Adipocyte (in vitro differentiated cells): ENCODE measurements around the gene DUSP3.

ENCODE experiments used
- DNase-seq: peaks from one replicate; pipeline ENCODE4 v3.0.0-alpha.2; 2015; ENCODE audit warnings: low read depth
- H3K27me3 ChIP-seq: replicated peaks from 2 replicates; pipeline ENCODE4 v1.7.0; 2013; ENCODE audit warnings: mild to moderate bottlenecking, low read length, moderate library complexity; ENCODE audit not compliant: control insufficient read depth, insufficient read depth
- H3K36me3 ChIP-seq: 2 replicates; pipeline ENCODE4 v1.7.0; 2013; ENCODE audit warnings: low read length, mild to moderate bottlenecking, moderate library complexity; ENCODE audit not compliant: control insufficient read depth, insufficient read depth, severe bottlenecking
- H3K4me1 ChIP-seq: 2 replicates; pipeline ENCODE4 v1.7.0; 2013; ENCODE audit warnings: mild to moderate bottlenecking, low read length, moderate library complexity; ENCODE audit not compliant: control insufficient read depth, insufficient read depth
- H3K4me3 ChIP-seq: 2 replicates; pipeline ENCODE4 v1.7.0; 2013; ENCODE audit warnings: mild to moderate bottlenecking, low read length, moderate library complexity
- H3K9ac ChIP-seq: 2 replicates; pipeline ENCODE4 v1.7.0; 2013; ENCODE audit warnings: mild to moderate bottlenecking, low read length, moderate library complexity
- H3K9me3 ChIP-seq: 2 replicates; pipeline ENCODE4 v1.7.0; 2013; ENCODE audit warnings: mild to moderate bottlenecking, low read length, moderate library complexity; ENCODE audit not compliant: control insufficient read depth

Gene DUSP3

GRCh38 chr17:43814714-43815113 is 35.9 kb upstream of the DUSP3 start:
- Histone ChIP-seq H3K27me3 (no peaks in the 10 kb centered on the region), H3K4me3 (peak overlapping the region; percentile 54), H3K9me3 (no peaks in the 10 kb centered on the region), H3K9ac (peak overlapping the region; percentile 19), H3K4me1 (peaks cover 21% of the 10 kb centered on the region), H3K36me3 (peaks cover 61% of the 10 kb centered on the region)
- DNase-seq, result peak; percentile 87

GRCh38 chr17:43814026-43814425 is 35.2 kb upstream of the DUSP3 start:
- Histone ChIP-seq H3K27me3 (no peaks in the 10 kb centered on the region), H3K4me3 (peak overlapping the region; percentile 39), H3K9me3 (no peaks in the 10 kb centered on the region), H3K9ac (peak overlapping the region; percentile 19), H3K4me1 (peaks cover 21% of the 10 kb centered on the region), H3K36me3 (peaks cover 56% of the 10 kb centered on the region)
- no peak for DNase-seq

- Histone ChIP-seq H3K9ac (no peak overlapping the region), H3K27me3 (no peaks in the 10 kb centered on the region), H3K36me3 (peaks cover 59% of the 10 kb centered on the region), H3K4me1 (peaks cover 21% of the 10 kb centered on the region), H3K4me3 (no peak overlapping the region), H3K9me3 (no peaks in the 10 kb centered on the region)
- DNase-seq, result no peak
These were observed 34.6 kb upstream of the DUSP3 start for GRCh38 chr17:43813386-43813785.

- H3K36me3 ChIP-seq, result peaks cover 64% of the 10 kb centered on the region
- DNase-seq, result no peak
- H3K27me3 ChIP-seq, result no peaks in the 10 kb centered on the region
- H3K4me3 ChIP-seq, result no peak overlapping the region
- peaks cover 21% of the 10 kb centered on the region for H3K4me1 ChIP-seq
- no peaks in the 10 kb centered on the region for H3K9me3 ChIP-seq
- H3K9ac ChIP-seq, result no peak overlapping the region
These were observed 33.9 kb upstream of the DUSP3 start for GRCh38 chr17:43812396-43813265.

- Histone ChIP-seq H3K4me3 (no peak overlapping the region), H3K4me1 (peaks cover 21% of the 10 kb centered on the region), H3K9me3 (no peaks in the 10 kb centered on the region), H3K9ac (no peak overlapping the region), H3K36me3 (peaks cover 59% of the 10 kb centered on the region), H3K27me3 (no peaks in the 10 kb centered on the region)
- DNase-seq, result no peak
These were observed 32.0 kb upstream of the DUSP3 start for GRCh38 chr17:43810823-43811222.

- H3K9me3 ChIP-seq, result no peaks in the 10 kb centered on the region
- H3K4me1 ChIP-seq, result peaks cover 20% of the 10 kb centered on the region
- H3K27me3 ChIP-seq, result no peaks in the 10 kb centered on the region
- no peak overlapping the region for H3K9ac ChIP-seq
- H3K36me3 ChIP-seq, result peaks cover 61% of the 10 kb centered on the region
- H3K4me3 ChIP-seq, result no peak overlapping the region
- DNase-seq, result no peak
These were observed 31.5 kb upstream of the DUSP3 start for GRCh38 chr17:43810226-43810715.

GRCh38 chr17:43809121-43809520 is 30.3 kb upstream of the DUSP3 start:
- Histone ChIP-seq H3K9ac (no peak overlapping the region), H3K9me3 (no peaks in the 10 kb centered on the region), H3K36me3 (peaks cover 62% of the 10 kb centered on the region), H3K4me3 (no peak overlapping the region), H3K27me3 (no peaks in the 10 kb centered on the region), H3K4me1 (peaks cover 8% of the 10 kb centered on the region)
- DNase-seq, result no peak

GRCh38 chr17:43808076-43808475 is 29.3 kb upstream of the DUSP3 start:
- Histone ChIP-seq H3K9me3 (no peaks in the 10 kb centered on the region), H3K36me3 (peaks cover 54% of the 10 kb centered on the region), H3K27me3 (no peaks in the 10 kb centered on the region), H3K9ac (no peak overlapping the region), H3K4me3 (no peak overlapping the region), H3K4me1 (no peaks in the 10 kb centered on the region)
- DNase-seq, result no peak

GRCh38 chr17:43805117-43805516 is 26.3 kb upstream of the DUSP3 start:
- H3K9me3 ChIP-seq, result no peaks in the 10 kb centered on the region
- peaks cover 34% of the 10 kb centered on the region for H3K36me3 ChIP-seq
- no peak overlapping the region for H3K4me3 ChIP-seq
- no peak for DNase-seq
- H3K4me1 ChIP-seq, result no peaks in the 10 kb centered on the region
- no peak overlapping the region for H3K9ac ChIP-seq
- no peaks in the 10 kb centered on the region for H3K27me3 ChIP-seq

- H3K27me3 ChIP-seq, result no peaks in the 10 kb centered on the region
- H3K4me1 ChIP-seq, result no peaks in the 10 kb centered on the region
- no peaks in the 10 kb centered on the region for H3K9me3 ChIP-seq
- no peak overlapping the region for H3K9ac ChIP-seq
- DNase-seq, result no peak
- H3K36me3 ChIP-seq, result peaks cover 27% of the 10 kb centered on the region
- H3K4me3 ChIP-seq, result no peak overlapping the region
These were observed 25.0 kb upstream of the DUSP3 start for GRCh38 chr17:43803758-43804157.

GRCh38 chr17:43801844-43802243 is 23.1 kb upstream of the DUSP3 start:
- DNase-seq, result no peak
- H3K4me3 ChIP-seq, result no peak overlapping the region
- H3K27me3 ChIP-seq, result no peaks in the 10 kb centered on the region
- H3K9me3 ChIP-seq, result no peaks in the 10 kb centered on the region
- no peaks in the 10 kb centered on the region for H3K4me1 ChIP-seq
- peaks cover 17% of the 10 kb centered on the region for H3K36me3 ChIP-seq
- H3K9ac ChIP-seq, result no peak overlapping the region
